Central memory CD4-positive, alpha-beta T cell (primary cell): ENCODE results near the gene TM4SF20.
"Not testable (repeated sequence)": the region's sequence is repeated elsewhere in the genome, so short reads cannot be mapped to it uniquely, and the experiment has no call there.

ENCODE experiments used
- DNase-seq: peaks from one replicate; pipeline ENCODE4 v3.0.0; 2022

TM4SF20 gene

GRCh38 chr2:227366769-227367426 lies 12.2 kb downstream of the TM4SF20 start:
- no peak for DNase-seq

GRCh38 chr2:227365833-227366232 lies 13.3 kb downstream of the TM4SF20 start:
- DNase-seq = no peak

GRCh38 chr2:227364585-227365263 lies 14.4 kb downstream of the TM4SF20 start:
- not testable (repeated sequence) for DNase-seq

- peak; percentile 3 for DNase-seq
Observed at GRCh38 chr2:227363756-227364155, 15.3 kb downstream of the TM4SF20 start.

GRCh38 chr2:227360351-227360750 lies 18.8 kb downstream of the TM4SF20 start:
- no peak for DNase-seq

- DNase-seq = no peak
Observed at GRCh38 chr2:227351639-227352038, 27.5 kb downstream of the TM4SF20 start.

GRCh38 chr2:227349989-227350612 lies 29.0 kb downstream of the TM4SF20 start:
- no peak for DNase-seq

- no peak for DNase-seq
Observed at GRCh38 chr2:227348324-227348723, 30.8 kb downstream of the TM4SF20 start.

GRCh38 chr2:227347117-227347516 lies 32.0 kb downstream of the TM4SF20 start:
- no peak for DNase-seq

GRCh38 chr2:227344231-227344630 lies 34.9 kb downstream of the TM4SF20 start:
- no peak for DNase-seq

GRCh38 chr2:227341553-227341952 lies 37.6 kb downstream of the TM4SF20 start:
- no peak for DNase-seq

- DNase-seq = no peak
Observed at GRCh38 chr2:227340106-227340505, 39.0 kb downstream of the TM4SF20 start.

- DNase-seq = no peak
Observed at GRCh38 chr2:227339098-227339599, 40.0 kb downstream of the TM4SF20 start.

GRCh38 chr2:227337442-227337841 lies 41.7 kb downstream of the TM4SF20 start:
- no peak for DNase-seq

- no peak for DNase-seq
Observed at GRCh38 chr2:227335713-227336112, 43.4 kb downstream of the TM4SF20 start.

GRCh38 chr2:227326783-227327182 lies 52.3 kb downstream of the TM4SF20 start:
- DNase-seq = no peak

- DNase-seq = no peak
Observed at GRCh38 chr2:227325839-227326195, 53.3 kb downstream of the TM4SF20 start.

- DNase-seq = peak; percentile 93
Observed at GRCh38 chr2:227324995-227325838, 53.9 kb downstream of the TM4SF20 start, which contains the start of gene MFF. Gene MFF (plus strand): TSS chr2:227325251. CDS start chr2:227330666, 5,415 bp downstream.

GRCh38 chr2:227324642-227324994 lies 54.5 kb downstream of the TM4SF20 start:
- DNase-seq = no peak

- DNase-seq = no peak
Observed at GRCh38 chr2:227323818-227324217, 55.3 kb downstream of the TM4SF20 start.

- DNase-seq = no peak
Observed at GRCh38 chr2:227322530-227323205, 56.4 kb downstream of the TM4SF20 start.
